HUDEP-2 (cell line): Measurements from ENCODE around the gene NEUROG1.
A peak's percentile ranks its signal among the peaks of the same experiment; 100 is the strongest.

Experiments used
- DNase-seq, 76 experiments: peaks; one replicate each; lab custom pipeline; 2025; ENCODE audit not compliant: unreplicated experiment in 76 of 76; lab: John Stamatoyannopoulos, UW

NEUROG1 gene

DNA sequence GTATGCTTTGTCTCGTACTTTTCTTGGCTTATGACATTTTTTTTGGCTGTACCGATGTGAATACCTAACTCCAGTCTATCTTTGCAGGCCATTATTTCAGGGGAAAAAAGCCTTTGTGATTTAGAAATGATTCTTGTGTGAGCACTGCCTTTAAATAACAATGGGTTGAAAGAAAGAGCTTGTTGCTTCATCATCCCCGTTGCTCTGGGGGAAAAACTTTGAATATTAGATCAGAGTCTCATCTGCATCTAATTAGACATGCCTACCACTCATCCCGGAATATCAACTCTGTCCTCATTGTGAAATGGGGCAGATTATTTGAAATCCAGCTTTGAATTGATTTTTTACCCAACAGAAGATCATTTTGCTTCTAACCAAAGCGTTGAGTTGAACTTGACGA lies 29.5 kb upstream of the NEUROG1 start:
- DNase-seq = no peak

GRCh38 chr5:135564331-135564730 lies 28.6 kb upstream of the NEUROG1 start:
- DNase-seq = no peak

- DNase-seq = no peak
Observed at GRCh38 chr5:135561266-135561665, 25.5 kb upstream of the NEUROG1 start.

DNA sequence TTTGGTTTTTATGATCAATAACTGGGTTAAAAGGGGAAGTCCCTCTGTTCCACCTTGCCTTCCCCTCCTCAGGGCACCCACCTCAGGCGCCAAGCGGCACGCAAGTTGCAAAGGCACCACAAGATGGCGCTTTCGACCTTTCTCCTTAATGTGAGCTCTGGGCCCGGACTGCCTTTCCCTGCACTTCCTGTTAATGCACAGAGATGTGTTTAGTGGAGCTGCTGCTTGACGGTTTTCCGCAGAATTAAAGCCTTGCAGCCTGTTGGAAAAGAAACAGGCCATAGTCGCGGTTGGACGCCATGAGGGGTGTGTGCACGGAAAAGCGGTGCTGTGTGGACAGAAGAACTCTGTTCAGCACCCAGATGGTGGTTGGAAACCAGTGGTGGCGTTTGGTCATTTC lies 25.1 kb upstream of the NEUROG1 start:
- DNase-seq = peak in 68 of 76 experiments; percentile 11 to 84 (median 56)

DNA sequence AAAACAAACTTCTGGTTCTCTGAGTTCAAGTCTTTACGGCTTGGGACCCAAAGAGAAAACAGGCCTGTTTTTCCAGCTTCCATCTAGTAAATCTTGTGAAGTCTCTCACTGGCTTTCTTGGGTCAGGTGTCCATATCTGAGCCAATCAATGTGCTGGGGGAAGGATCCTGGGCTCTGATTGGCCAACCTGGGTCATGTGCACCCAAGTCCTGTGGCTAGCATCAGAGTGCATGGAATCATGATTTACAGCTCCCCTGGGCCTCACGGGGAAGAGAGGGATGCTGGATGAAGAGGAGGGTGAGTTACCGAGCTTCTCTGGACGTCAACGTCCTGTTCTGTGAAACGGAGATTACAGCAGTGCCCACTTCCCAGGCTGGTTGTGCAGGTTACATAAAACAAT lies 23.6 kb upstream of the NEUROG1 start:
- DNase-seq = peak in 1 of 76 experiments; percentile 3

DNA sequence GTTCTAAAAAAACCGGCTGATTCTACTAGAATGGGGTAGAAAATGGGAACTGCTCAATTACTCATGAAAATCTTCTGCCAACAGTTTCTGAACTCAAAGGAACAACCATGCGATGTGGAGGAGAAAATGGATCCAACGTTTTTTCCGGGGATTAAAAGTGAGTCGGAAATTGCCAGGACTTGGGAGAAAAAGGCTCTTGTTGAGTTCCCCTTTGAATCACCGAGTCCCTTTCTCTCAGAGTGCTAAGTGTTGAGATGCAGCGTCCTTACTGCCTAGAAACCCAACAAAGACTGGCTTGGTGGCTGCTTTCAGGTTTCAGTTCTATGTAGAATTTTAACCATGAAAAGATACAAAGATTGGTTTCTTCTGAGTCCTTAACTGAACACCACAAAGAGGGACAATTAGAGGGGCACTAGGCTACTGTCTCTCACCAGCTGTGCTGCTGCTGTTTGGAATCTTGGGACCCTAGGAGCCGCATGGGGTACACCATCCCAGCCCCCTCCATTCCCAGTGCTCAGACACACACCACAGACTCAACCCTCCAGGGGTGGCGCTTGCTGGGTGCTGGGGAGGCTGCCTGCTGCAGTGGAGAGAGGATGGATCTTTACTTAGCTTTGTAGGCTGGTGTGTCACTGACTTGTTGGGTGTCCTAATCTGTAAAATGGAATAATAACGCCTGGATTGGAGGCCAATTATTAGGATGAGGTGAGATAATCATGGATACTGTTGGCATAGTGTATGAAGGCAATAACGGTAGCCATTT lies 21.5 kb upstream of the NEUROG1 start:
- no peak for DNase-seq

- DNase-seq = no peak
Observed at GRCh38 chr5:135556620-135557019, 20.9 kb upstream of the NEUROG1 start.

GRCh38 chr5:135555530-135555929 lies 19.8 kb upstream of the NEUROG1 start:
- DNase-seq = no peak

GRCh38 chr5:135553688-135554462 lies 18.1 kb upstream of the NEUROG1 start:
- DNase-seq = no peak

- DNase-seq = peak in 60 of 76 experiments; percentile 5 to 80 (median 50)
Observed at GRCh38 chr5:135551593-135552447, 16.1 kb upstream of the NEUROG1 start.

DNA sequence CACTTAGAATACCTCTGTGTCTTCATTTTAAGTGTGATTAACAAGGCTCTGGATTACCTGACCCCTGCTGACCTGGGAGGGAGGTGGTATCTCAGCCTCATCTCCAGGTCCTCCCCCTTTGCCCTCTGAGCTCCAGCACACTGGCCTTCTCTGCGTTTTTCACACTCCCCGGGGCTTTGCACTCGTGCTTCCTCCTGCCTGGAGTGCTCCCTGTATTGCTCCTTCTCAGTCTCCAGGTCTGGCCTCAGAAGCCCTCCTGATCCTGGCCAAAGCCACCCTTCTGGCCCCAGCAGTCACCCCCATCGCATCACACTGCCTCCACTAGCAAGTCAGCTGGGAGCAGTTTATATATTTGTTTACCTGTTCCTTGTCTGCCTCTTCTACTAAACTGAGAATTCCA lies 13.6 kb upstream of the NEUROG1 start:
- DNase-seq = no peak

- peak in 5 of 76 experiments; percentile 7 to 15 (median 13) for DNase-seq
Observed at GRCh38 chr5:135547590-135548254, 12.0 kb upstream of the NEUROG1 start.

DNA sequence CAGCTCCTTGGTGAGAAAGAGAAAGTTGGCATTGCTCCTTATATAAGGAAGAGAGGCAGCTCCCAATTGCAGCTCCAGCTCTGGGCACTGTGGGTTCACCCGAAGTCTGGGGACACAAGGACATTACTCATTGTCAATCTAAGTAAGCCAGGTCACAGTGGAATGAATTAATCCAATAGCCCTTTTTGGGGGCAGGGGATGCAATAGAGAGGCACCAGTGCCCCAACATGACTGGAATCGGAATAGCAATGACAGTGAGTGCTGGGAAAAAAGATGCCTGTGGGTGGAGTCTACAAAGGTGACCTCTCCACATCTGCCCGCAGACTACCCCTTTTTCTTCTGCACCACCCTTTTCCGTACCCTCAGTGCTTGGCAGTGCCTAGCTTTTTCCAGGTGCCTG lies 11.1 kb upstream of the NEUROG1 start:
- no peak for DNase-seq

DNA sequence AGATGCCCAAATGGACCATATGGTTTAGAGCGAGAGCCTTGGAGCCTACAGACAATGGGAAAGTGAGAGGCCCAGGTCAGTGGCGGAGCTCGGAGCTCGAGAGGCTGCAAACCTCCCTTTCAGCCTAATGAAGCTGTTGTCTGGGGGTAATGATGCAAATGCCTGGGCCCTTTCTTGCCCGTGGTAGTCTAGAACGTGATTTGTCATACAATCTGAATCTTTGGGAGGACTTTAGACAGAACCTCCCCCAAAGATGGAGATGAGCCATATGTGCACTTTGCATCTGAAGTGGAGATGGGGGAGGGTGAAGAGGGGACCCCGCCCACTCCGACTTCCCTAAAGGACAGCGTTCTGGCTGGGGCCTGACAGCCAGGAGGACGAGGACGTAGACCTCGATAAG lies 10.3 kb upstream of the NEUROG1 start:
- no peak for DNase-seq

GRCh38 chr5:135545099-135545498 lies 9.3 kb upstream of the NEUROG1 start:
- no peak for DNase-seq

GRCh38 chr5:135543485-135544304 lies 7.9 kb upstream of the NEUROG1 start:
- no peak for DNase-seq

GRCh38 chr5:135543001-135543484 lies 7.3 kb upstream of the NEUROG1 start:
- DNase-seq = no peak

DNA sequence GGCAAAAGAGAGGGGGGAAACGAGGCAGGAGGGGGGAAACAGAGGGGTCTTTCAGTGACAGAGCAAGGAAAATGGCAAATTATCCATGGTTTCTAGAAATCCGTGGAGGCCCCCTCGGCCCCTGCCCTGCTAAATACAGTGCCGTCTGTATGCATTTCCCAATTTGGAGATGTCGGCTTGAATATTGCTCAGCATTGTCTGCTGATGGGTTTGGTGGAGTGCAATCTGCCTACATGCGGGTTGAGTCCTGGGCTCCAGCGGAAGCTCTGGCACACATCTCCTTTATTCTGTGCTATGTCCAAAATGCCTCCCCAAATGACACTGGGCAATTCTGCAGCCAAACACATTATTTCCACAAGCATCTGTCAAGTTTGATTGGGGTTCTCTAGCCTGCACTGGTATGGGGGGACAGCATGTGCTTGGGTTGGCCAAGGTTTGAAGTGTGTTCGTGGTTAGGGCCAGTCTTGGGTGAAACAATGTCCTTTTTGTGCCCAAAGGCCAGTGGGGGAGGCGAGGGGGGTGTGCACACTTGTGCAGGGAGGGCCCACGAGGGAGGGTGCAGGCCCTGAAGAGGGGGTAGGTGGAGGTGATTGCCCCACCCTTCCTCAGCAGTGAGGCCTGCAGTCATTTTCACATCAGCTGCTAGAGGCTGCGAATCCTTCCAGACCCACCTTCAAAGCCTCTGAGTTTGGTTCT lies 6.2 kb upstream of the NEUROG1 start:
- no peak for DNase-seq

- DNase-seq = no peak
Observed at GRCh38 chr5:135539430-135540005, 3.8 kb upstream of the NEUROG1 start.
